ENCODE results near the gene TRMT11. TPM values are rescaled to one million over a fixed set of nuclear protein-coding genes. Genes with fewer than 3 reads are reported as not detected.

Gene TRMT11
- total RNA-seq, 1 donor from 2014 or later: 105 TPM

GRCh38 chr6:126076992-126077664, 90.8 kb downstream of the TRMT11 start:
- H3K9me3 Mint-ChIP-seq: peaks cover 3% of the 10 kb centered on the region
- Histone ChIP-seq H3K4me3 (no peak overlapping the region), H3K36me3 (no peaks in the 10 kb centered on the region), H3F3A (ENCODE audit: low read depth) (no peaks in the 10 kb centered on the region), H3K79me2 (ENCODE audit: low read depth) (no peaks in the 10 kb centered on the region), H3K4me1 (peaks cover 9% of the 10 kb centered on the region), H4K20me1 (ENCODE audit: low read depth) (no peaks in the 10 kb centered on the region), H3K9me3 (ENCODE audit: low read depth) (no peaks in the 10 kb centered on the region), H3K27me3 (no peaks in the 10 kb centered on the region), H3K4me2 (no peak overlapping the region), H2AFZ (replicated peaks) (no peak overlapping the region), H3K27ac (no peak overlapping the region), H3K9ac (no peak overlapping the region)
- peaks cover 13% of the 10 kb centered on the region for H3K36me3 Mint-ChIP-seq
- TF ChIP-seq EZH2phosphoT487 (IDR thresholded peaks at IDR 0.05) (no peak), EZH2 (IDR thresholded peaks at IDR 0.05) (no peak), CTCF (IDR thresholded peaks at IDR 0.05) (no peak)
- no peaks in the 10 kb centered on the region for H3K4me1 Mint-ChIP-seq
- no peak overlapping the region for H3K27ac Mint-ChIP-seq
- no peaks in the 10 kb centered on the region for H3K27me3 Mint-ChIP-seq (ENCODE audit: insufficient read depth, low read depth)
- no peak for DNase-seq (ENCODE audit: low spot score)
- no peak overlapping the region for H3K4me3 Mint-ChIP-seq

GRCh38 chr6:126077810-126078776, 91.8 kb downstream of the TRMT11 start:
- H3K4me1 ChIP-seq: peaks cover 9% of the 10 kb centered on the region
- DNase-seq (ENCODE audit: low spot score): no peak
- Mint-ChIP-seq H3K36me3 (peaks cover 6% of the 10 kb centered on the region), H3K9me3 (peaks cover 2% of the 10 kb centered on the region), H3K27me3 (ENCODE audit: insufficient read depth, low read depth) (no peaks in the 10 kb centered on the region), H3K4me1 (no peaks in the 10 kb centered on the region), H3K27ac (no peak overlapping the region), H3K4me3 (no peak overlapping the region)
- no peaks in the 10 kb centered on the region for H3K36me3 ChIP-seq
- no peaks in the 10 kb centered on the region for H3K9me3 ChIP-seq (ENCODE audit: low read depth)
- no peak overlapping the region for H3K4me3 ChIP-seq
- no peak overlapping the region for H2AFZ ChIP-seq (replicated peaks)
- no peaks in the 10 kb centered on the region for H3K79me2 ChIP-seq (ENCODE audit: low read depth)
- H3F3A ChIP-seq (ENCODE audit: low read depth): no peaks in the 10 kb centered on the region
- no peaks in the 10 kb centered on the region for H4K20me1 ChIP-seq (ENCODE audit: low read depth)
- H3K4me2 ChIP-seq: no peak overlapping the region
- TF ChIP-seq EZH2 (IDR thresholded peaks at IDR 0.05) (no peak), CTCF (IDR thresholded peaks at IDR 0.05) (no peak), EZH2phosphoT487 (IDR thresholded peaks at IDR 0.05) (no peak)
- no peak overlapping the region for H3K27ac ChIP-seq
- H3K9ac ChIP-seq: no peak overlapping the region
- no peaks in the 10 kb centered on the region for H3K27me3 ChIP-seq

- Histone ChIP-seq H3F3A (ENCODE audit: low read depth) (no peaks in the 10 kb centered on the region), H3K4me2 (no peak overlapping the region), H3K4me3 (no peak overlapping the region), H3K9ac (no peak overlapping the region), H3K79me2 (ENCODE audit: low read depth) (no peaks in the 10 kb centered on the region), H3K9me3 (ENCODE audit: low read depth) (no peaks in the 10 kb centered on the region), H3K36me3 (no peaks in the 10 kb centered on the region), H3K4me1 (no peaks in the 10 kb centered on the region), H2AFZ (replicated peaks) (no peak overlapping the region), H3K27me3 (no peaks in the 10 kb centered on the region), H4K20me1 (ENCODE audit: low read depth) (no peaks in the 10 kb centered on the region), H3K27ac (no peak overlapping the region)
- TF ChIP-seq EZH2phosphoT487 (IDR thresholded peaks at IDR 0.05) (no peak), CTCF (IDR thresholded peaks at IDR 0.05) (no peak), EZH2 (IDR thresholded peaks at IDR 0.05) (no peak)
- no peaks in the 10 kb centered on the region for H3K27me3 Mint-ChIP-seq (ENCODE audit: insufficient read depth, low read depth)
- no peak overlapping the region for H3K4me3 Mint-ChIP-seq
- H3K9me3 Mint-ChIP-seq: peaks cover 16% of the 10 kb centered on the region
- no peak for DNase-seq (ENCODE audit: low spot score)
- H3K36me3 Mint-ChIP-seq: peaks cover 23% of the 10 kb centered on the region
- no peak overlapping the region for H3K27ac Mint-ChIP-seq
- peaks cover 3% of the 10 kb centered on the region for H3K4me1 Mint-ChIP-seq
Observed at GRCh38 chr6:126083875-126084274, 97.5 kb downstream of the TRMT11 start.
